Immature natural killer cell (primary cell): ENCODE measurements around the gene SYNJ1. TPM values are rescaled to one million over a fixed set of nuclear protein-coding genes. Genes with fewer than 3 reads are reported as not detected.
A peak's percentile ranks its signal among the peaks of the same experiment; 100 is the strongest.
"Not testable (repeated sequence)": the region's sequence is repeated elsewhere in the genome, so short reads cannot be mapped to it uniquely, and the experiment has no call there.

Experiments
- DNase-seq, 3 donors: peaks; one replicate each; pipeline ENCODE4 v3.0.0; 2022; ENCODE audit warnings: mixed read lengths in 1 of 3
- H3K27ac Mint-ChIP-seq, 6 donors: one replicate each; pipeline ENCODE4 v1.8.0; 2020; ENCODE audit warnings: mixed read lengths in 6 of 6, mild to moderate bottlenecking in 5 of 6, inconsistent platforms in 4 of 6, moderate library complexity in 3 of 6
- H3K27me3 Mint-ChIP-seq, 3 donors: one replicate each; pipeline ENCODE4 v1.8.0; 2020 to 2021; ENCODE audit warnings: low read depth in 3 of 3, mild to moderate bottlenecking in 3 of 3, mixed read lengths in 3 of 3, moderate library complexity in 3 of 3, inconsistent platforms in 1 of 3
- H3K36me3 Mint-ChIP-seq, 3 donors: one replicate each; pipeline ENCODE4 v1.8.0; 2020; ENCODE audit warnings: mixed read lengths in 3 of 3, inconsistent platforms in 2 of 3, mild to moderate bottlenecking in 2 of 3
- H3K4me1 Mint-ChIP-seq, 2 donors: one replicate each; pipeline ENCODE4 v1.8.0; 2020; ENCODE audit warnings: inconsistent platforms in 2 of 2, mild to moderate bottlenecking in 2 of 2, mixed read lengths in 2 of 2, moderate library complexity in 1 of 2
- H3K4me3 Mint-ChIP-seq, 5 donors: one replicate each; pipeline ENCODE4 v1.8.0; 2020; ENCODE audit warnings: mild to moderate bottlenecking in 5 of 5, mixed read lengths in 5 of 5, inconsistent platforms in 3 of 5, moderate library complexity in 3 of 5
- H3K9me3 Mint-ChIP-seq, 6 donors: one replicate each; pipeline ENCODE4 v1.8.0; 2020; ENCODE audit warnings: mild to moderate bottlenecking in 6 of 6, mixed read lengths in 6 of 6, inconsistent platforms in 4 of 6, moderate library complexity in 3 of 6
- polyA plus RNA-seq, 3 donors: library from polyadenylated mRNA; unstranded; fragments of 300-500 nt; fragmentation: Illumina TruSeq; gene quantifications; one replicate each; pipeline ENCODE4 v1.2.3, GENCODE V29; 2021

SYNJ1 gene
- polyA plus RNA-seq, 3 donors from 2014 or later, result 0.05 to 7.9 (median 2.1) TPM

DNA sequence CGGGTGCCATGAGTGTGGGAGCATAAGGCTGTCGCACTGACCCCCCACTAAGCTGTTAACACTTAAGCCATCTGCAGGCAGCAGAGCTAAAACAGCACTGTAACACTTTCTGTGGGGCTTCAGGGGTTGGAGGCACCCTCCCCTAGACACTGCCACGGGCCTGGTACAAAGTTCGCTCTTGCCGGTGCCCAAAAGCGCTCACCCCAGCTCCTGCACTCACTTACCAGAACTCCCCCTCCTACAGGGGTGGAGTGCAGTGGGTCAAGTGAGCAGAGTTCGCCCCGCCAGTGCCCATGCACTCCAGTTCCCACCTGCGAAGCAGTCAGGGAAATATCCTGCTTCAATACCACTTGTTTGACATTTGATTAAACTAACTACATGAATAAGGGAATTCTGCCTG lies 69.3 kb downstream of the SYNJ1 start:
- peaks cover 0 to 7% (median 2%) of the 10 kb centered on the region in 6 donors for H3K9me3 Mint-ChIP-seq
- no peak for DNase-seq
- H3K4me1 Mint-ChIP-seq, result no peaks in the 10 kb centered on the region
- H3K36me3 Mint-ChIP-seq, result peaks cover 28 to 67% (median 36%) of the 10 kb centered on the region in 3 donors
- H3K27me3 Mint-ChIP-seq, result peaks cover 0 to 3% (median 0%) of the 10 kb centered on the region in 3 donors
- no peak overlapping the region for H3K4me3 Mint-ChIP-seq
- H3K27ac Mint-ChIP-seq, result no peak overlapping the region

DNA sequence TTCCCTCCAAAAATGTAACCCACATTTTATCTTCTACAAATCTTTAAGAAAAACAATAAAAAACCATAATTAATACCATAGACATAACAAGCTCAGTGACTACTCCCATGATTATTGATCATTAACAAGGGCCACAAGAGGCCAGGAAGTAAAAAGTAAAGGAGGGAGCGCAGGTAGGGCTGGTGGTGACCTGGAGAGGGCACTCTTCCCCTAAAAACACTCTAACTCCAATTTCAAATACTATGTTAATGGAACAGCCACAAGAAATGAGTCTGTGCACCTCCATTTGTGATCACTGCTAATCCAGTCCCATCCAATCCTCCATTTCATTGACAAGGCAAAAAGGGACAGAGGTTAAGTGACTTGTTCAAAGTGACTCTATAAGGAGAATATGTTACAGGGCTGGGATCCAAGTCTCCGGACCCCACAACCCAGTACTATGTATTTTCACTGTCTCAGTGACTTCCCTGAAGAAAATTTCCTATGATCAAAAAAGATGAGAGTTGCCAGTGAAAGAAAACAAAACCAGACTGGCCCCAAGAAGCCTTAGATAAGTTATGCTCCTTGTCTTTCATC lies 74.4 kb downstream of the SYNJ1 start:
- Mint-ChIP-seq H3K27ac (no peak overlapping the region), H3K36me3 (peaks cover 10 to 31% (median 18%) of the 10 kb centered on the region in 3 donors), H3K9me3 (no peaks in the 10 kb centered on the region), H3K4me3 (no peak overlapping the region), H3K27me3 (no peaks in the 10 kb centered on the region), H3K4me1 (no peaks in the 10 kb centered on the region)
- peak in 2 of 3 donors; percentile 6 to 19 for DNase-seq

DNA sequence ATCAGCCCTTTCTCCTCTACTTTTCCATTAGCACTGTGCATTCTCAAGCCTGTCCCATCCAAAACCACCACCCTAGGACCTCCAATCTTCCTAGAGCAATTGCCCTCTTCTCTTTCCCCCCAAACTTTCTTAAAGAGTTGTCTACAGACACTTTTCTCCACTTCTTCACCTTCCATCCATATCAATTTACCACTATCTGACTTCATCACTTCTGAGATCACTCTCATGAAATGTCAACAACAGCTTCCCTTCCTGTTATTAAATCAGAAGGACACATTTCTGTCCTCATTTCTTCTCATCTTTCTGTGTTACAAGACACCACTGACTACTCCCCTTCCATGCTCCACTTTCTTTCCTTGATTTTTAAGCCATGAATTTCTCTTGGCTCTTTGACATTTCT lies 79.6 kb downstream of the SYNJ1 start:
- no peaks in the 10 kb centered on the region for H3K9me3 Mint-ChIP-seq
- H3K4me1 Mint-ChIP-seq, result no peaks in the 10 kb centered on the region
- H3K27me3 Mint-ChIP-seq, result no peaks in the 10 kb centered on the region
- DNase-seq, result no peak
- peaks cover 4 to 17% (median 17%) of the 10 kb centered on the region in 3 donors for H3K36me3 Mint-ChIP-seq
- H3K27ac Mint-ChIP-seq, result no peak overlapping the region
- H3K4me3 Mint-ChIP-seq, result no peak overlapping the region

DNA sequence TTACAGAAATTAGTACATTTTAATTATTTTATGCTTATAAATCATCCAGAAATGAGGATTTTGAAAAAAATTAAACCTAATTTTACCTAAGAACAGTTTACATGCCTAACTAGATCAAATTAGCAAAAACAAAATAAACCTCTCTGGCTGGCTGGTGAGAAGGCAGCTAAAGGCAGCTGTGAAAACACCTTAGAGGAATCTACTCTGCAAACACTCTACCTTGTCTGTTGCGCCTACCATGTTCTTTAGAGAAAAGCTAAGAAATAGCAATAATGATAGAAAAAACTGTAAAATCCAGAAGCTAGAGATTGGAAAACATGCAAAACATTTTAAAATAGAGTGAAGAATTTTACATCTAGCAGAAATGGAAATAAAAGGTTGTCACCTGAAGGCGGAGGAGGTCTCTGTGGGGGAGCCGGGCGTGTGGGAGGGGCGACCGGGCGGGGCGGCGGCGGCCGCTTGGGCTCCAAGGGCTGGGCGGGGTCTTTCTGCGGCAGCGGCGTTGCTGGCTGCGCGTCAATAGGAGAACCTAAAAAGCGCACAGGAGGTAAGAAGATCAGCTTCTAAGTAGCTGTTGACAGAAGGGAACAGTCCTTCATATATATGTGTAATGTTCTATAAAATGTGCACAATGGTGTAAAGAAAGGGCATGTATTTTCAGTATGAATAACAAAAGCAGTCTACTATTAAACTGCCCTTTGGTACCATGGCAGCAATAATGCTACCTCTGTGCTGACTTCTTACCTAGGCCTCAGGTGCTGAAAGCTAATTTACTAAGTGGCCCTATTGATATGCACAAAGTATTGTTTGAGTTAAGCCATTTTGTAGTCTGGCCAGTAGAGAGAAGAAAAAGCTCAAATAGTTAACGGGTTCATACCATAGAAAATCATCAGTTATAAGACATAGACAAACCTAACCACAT lies 82.3 kb downstream of the SYNJ1 start:
- Mint-ChIP-seq H3K27me3 (no peaks in the 10 kb centered on the region), H3K9me3 (no peaks in the 10 kb centered on the region), H3K4me3 (no peak overlapping the region), H3K36me3 (peaks cover 4 to 27% (median 17%) of the 10 kb centered on the region in 3 donors), H3K27ac (peak overlapping the region in 1 of 6 donors; percentile 6), H3K4me1 (no peaks in the 10 kb centered on the region)
- no peak for DNase-seq

DNA sequence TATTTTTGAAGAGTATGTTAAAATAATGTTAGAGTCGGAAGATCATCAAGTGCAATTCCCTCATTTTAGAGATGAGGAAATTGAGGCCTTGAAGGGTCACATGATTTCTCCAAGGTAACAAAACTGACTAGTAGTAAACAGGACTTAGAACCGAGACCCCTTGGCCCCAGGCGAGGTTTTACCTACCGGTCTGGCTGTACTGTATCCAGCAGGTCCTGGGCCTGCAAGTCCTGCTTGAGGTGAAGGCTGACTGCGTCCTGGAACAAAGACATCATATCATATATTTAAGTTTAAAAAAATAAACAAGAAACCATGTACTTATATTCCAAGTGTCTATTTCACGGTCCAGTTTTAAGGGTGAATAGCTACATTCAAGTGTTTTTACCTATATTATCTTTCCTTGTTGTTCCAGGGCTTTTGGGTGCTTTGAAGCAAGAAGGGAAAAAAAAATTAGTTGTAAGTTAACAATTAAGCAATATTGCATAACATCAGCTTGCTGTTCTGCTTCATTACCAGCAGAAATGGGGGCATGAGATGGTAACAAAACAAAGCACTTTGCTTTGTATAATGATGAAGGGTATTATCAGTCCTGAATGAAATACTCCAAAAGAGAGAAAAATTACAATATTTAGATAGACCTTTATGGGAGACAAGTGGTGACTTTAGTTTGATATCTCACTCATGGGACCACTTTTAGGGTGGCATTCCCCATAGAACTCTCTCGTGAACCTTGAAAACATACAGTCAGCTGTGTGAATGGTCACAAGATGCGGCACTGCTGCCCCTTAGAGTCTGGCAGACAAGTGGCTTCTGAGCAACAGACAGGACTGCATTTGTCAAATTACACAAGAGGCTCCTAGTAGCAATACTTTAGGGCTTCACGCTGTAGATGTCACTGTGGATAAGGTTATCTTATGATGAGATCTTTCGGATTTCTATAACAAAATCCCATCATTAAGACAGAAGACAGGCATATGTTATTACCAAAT lies 85.8 kb downstream of the SYNJ1 start:
- Mint-ChIP-seq H3K27ac (no peak overlapping the region), H3K9me3 (no peaks in the 10 kb centered on the region), H3K4me3 (no peak overlapping the region), H3K27me3 (no peaks in the 10 kb centered on the region), H3K36me3 (peaks cover 13 to 38% (median 22%) of the 10 kb centered on the region in 3 donors), H3K4me1 (no peaks in the 10 kb centered on the region)
- no peak for DNase-seq

DNA sequence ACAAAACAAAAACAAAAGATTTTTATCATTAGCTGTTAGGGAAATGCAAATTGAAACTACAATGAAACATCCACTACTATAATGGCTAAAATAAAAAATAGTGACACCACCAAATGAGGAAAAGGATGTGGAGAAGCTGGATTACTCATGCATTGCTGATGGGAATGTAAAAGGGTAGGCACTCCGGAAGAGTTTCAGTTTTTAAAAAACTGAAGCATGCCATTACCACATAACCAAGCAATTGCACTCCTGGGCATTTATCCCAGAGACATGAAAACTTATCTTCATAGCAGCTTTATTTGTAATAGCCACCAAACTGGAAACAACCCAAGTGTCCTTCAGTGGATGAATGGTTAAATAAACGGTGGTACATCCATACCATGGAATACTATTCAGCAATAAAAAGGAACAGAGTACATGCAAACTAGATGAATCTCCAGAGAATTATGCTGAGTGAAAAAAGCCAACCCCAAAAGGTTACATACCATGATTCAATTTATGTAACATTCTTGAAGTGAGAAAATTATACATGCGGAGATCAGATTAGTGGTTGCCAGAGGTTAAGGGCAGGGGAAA lies 101.1 kb downstream of the SYNJ1 start:
- DNase-seq, result no peak
- Mint-ChIP-seq H3K9me3 (no peaks in the 10 kb centered on the region), H3K27ac (no peak overlapping the region), H3K36me3 (peaks cover 4 to 22% (median 10%) of the 10 kb centered on the region in 3 donors), H3K4me3 (no peak overlapping the region), H3K4me1 (peaks cover 2 to 7% of the 10 kb centered on the region in 2 donors), H3K27me3 (peaks cover 0 to 6% (median 2%) of the 10 kb centered on the region in 3 donors)

DNA sequence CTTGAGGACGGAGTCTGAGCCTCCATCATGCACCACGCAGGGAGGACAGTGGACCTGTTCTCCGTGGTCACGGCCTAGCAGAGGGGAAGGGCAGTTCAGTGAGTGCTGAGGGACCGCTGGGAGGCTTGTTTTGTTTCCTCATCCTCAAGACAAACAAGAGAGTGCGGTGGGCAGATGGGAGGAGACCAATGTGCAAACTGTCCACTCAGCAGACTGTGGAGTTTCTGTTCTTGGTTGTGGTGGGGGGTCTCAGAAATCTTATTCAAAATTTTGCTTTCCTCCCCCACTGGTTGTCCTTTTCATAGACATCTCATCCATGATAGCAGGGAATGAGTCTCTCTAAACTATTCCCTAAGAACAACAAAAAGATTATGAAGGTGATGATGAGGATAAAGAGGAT lies 109.6 kb downstream of the SYNJ1 start:
- H3K4me1 Mint-ChIP-seq, result not testable (repeated sequence)

DNA sequence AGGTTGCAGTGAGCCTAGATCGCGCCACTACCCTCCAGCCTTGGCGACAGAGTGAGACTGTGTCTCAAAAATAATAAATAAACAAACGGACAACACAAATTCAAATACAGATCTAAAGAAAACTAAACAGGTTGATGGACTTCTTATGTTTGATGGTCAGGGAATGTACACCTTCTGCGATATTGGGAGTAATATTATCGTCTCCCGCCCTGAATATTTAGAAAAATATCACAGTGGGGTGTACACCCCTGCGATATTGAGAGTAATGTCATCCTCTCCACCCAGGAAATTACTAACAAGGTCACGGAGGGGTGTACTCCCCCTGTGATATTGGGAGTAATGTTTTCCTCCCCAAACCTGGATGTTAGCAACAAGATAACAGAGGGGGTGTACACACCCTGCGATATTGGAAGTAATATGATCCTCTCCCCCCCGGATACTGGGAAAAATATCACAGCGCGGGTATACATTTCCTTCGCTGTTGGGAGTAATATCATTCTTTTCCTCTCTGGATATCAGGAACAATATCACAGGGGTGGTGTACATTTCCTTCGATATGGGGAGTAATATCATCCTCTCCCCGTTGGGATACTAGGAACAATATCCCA lies 114.3 kb downstream of the SYNJ1 start:
- DNase-seq, result no peak
- Mint-ChIP-seq H3K27me3 (peaks cover 4 to 14% (median 9%) of the 10 kb centered on the region in 3 donors), H3K4me1 (peaks cover 20 to 33% of the 10 kb centered on the region in 2 donors), H3K9me3 (no peaks in the 10 kb centered on the region), H3K4me3 (peak overlapping the region; percentile 90 to 98 (median 97)), H3K36me3 (peaks cover 7 to 9% (median 9%) of the 10 kb centered on the region in 3 donors), H3K27ac (peak overlapping the region; percentile 95 to 99 (median 98))

More for the DNA sequence above, 109.6 kb downstream of the SYNJ1 start:
- H3K9me3 Mint-ChIP-seq, DNase-seq, H3K27ac Mint-ChIP-seq, H3K36me3 Mint-ChIP-seq, H3K4me3 Mint-ChIP-seq: not testable (repeated sequence)
- peaks cover 0 to 14% (median 3%) of the 10 kb centered on the region in 3 donors for H3K27me3 Mint-ChIP-seq

DNA sequence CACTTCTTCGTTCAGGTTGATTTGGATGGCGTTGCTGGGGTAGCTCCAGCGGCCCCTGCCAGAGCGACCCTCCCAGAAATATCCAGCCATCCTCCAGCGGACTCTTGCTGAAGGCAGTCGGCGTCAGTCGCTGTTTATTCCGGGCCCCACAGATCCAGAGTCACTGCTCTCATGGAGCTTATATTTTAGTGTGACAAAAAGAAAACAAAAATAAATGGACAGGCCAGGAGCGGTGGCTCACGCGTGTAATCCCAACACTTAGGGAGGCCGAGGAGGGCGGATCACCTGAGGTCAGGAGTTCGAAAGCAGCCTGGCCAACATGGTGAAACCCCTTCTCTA lies 114.8 kb downstream of the SYNJ1 start:
- no peak for DNase-seq
- Mint-ChIP-seq H3K4me1 (peaks cover 20 to 33% of the 10 kb centered on the region in 2 donors), H3K27me3 (peaks cover 6 to 14% (median 9%) of the 10 kb centered on the region in 3 donors), H3K9me3 (no peaks in the 10 kb centered on the region), H3K4me3 (peak overlapping the region; percentile 90 to 98 (median 97)), H3K27ac (peak overlapping the region; percentile 95 to 99 (median 98)), H3K36me3 (peaks cover 7 to 9% (median 9%) of the 10 kb centered on the region in 3 donors)

DNA sequence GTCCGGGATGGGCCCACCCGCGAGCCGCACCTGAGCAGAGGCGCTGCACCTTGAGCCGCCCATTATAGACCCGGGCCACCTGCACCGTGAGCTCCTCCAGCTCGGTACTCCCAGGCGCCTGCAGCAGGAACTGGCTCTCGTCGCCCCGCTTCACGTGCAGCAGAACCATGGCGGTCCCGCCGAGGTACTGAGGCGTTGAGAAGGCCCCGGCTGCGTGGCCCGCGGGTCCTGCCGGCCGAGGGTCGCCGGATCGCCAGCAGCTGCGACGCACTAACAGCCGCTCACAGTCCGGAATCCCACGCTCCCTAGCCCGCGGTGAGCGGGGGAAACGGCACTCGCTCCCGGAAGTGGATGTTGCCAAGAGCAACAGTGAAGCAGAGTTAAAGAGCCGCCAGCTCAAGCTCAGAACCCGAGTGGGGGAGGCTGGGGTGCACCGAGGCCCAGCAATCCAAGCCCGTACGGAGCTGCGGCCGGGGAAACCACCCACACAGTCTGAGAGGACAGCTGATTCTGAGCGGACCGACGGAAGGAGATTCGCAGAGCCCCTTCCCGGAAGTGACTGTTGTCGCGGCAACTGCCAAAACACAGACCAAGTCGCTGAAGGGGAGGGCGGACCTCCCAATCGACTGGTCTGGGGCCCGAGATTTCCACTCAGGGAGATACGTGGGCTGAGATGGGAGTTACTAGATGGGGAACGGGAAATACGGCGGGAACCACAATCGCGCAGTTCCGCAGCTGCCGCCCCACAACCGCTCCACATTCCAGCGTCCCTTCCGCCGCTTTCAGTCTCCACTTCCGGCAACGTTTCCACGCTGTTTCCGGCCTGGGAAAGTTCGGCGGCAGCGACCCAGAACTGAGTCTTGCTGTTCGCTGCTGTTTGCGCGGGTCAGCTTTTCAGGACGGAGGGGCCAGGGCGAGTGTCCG lies 115.5 kb downstream of the SYNJ1 start, which contains the start of gene CFAP298:
Gene CFAP298, minus strand, starts transcription at position 303 of the 924 bp plus-strand sequence. Its CDS starts 134 bp downstream, at position 169.
- H3K4me1 Mint-ChIP-seq, result peaks cover 20 to 33% of the 10 kb centered on the region in 2 donors
- peaks cover 6 to 14% (median 7%) of the 10 kb centered on the region in 3 donors for H3K27me3 Mint-ChIP-seq
- peak; percentile 90 to 92 (median 91) for DNase-seq
- H3K36me3 Mint-ChIP-seq, result peaks cover 7 to 9% (median 9%) of the 10 kb centered on the region in 3 donors
- no peaks in the 10 kb centered on the region for H3K9me3 Mint-ChIP-seq
- H3K27ac Mint-ChIP-seq, result peak within 1 kb of the TSS; percentile 95 to 99 (median 98)
- H3K4me3 Mint-ChIP-seq, result peak within 1 kb of the TSS; percentile 90 to 98 (median 97)

DNA sequence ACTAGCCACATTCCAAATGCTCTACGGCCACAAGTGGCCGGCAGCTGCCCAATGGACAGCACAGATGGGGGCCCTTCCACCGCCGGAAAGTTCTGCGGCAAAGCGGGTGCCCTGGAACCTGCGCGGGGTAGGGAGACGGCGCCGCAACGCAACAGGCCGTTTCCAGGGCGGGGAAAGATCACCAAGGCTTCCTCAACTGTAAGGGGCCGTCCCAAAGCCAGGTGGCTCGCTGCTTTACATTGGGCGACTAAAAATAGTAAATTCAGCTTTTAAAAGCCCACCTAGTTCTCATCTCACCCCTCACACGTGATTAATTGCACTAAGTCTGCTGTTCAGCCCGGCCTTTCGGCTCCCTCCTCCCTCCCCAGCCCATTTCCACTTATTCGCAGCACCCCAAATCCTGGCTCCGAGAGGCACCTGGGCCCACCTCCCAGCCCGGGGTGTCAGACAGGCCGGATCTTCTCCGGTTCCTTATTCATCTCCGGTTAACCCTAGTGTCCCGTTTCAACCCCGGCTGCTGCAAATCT lies 116.3 kb downstream of the SYNJ1 start:
- H3K36me3 Mint-ChIP-seq, result peaks cover 7 to 12% (median 9%) of the 10 kb centered on the region in 3 donors
- DNase-seq, result peak; percentile 21 to 32 (median 26)

More for the DNA sequence above, 116.3 kb downstream of the SYNJ1 start:
- peaks cover 6 to 14% (median 7%) of the 10 kb centered on the region in 3 donors for H3K27me3 Mint-ChIP-seq
- peak overlapping the region; percentile 90 to 98 (median 97) for H3K4me3 Mint-ChIP-seq
- peaks cover 20 to 33% of the 10 kb centered on the region in 2 donors for H3K4me1 Mint-ChIP-seq
- no peaks in the 10 kb centered on the region for H3K9me3 Mint-ChIP-seq
- peak overlapping the region; percentile 95 to 99 (median 98) for H3K27ac Mint-ChIP-seq
